Measurements from ENCODE around the gene DLEC1. TPM values are rescaled to one million over a fixed set of nuclear protein-coding genes. Genes with fewer than 3 reads are reported as not detected.

The DLEC1 gene
- total RNA-seq, 2 donors from 2014 or later: 0.52 to 0.56 TPM

GRCh38 chr3:38017445-38018295 lies 21.3 kb upstream of the DLEC1 start:
- TF ChIP-seq CTCF (IDR thresholded peaks at IDR 0.05): no peak
- Histone ChIP-seq H3K27ac (no peak overlapping the region), H3K36me3 (peaks cover 7% of the 10 kb centered on the region), H3K9me3 (no peaks in the 10 kb centered on the region), H3K4me3 (no peak overlapping the region), H3K27me3 (no peaks in the 10 kb centered on the region), H3K4me1 (no peaks in the 10 kb centered on the region), H3K9ac (ENCODE audit: low read depth in 2 of 2, low read length in 2 of 2) (no peak overlapping the region)
- intact Hi-C loops (cut with DNase I): no loop called here
- no peak for DNase-seq

- no peak for TF ChIP-seq CTCF (IDR thresholded peaks at IDR 0.05)
- Histone ChIP-seq H3K9me3 (no peaks in the 10 kb centered on the region), H3K4me3 (no peak overlapping the region), H3K27me3 (no peaks in the 10 kb centered on the region), H3K27ac (no peak overlapping the region), H3K4me1 (no peaks in the 10 kb centered on the region), H3K36me3 (peaks cover 7% of the 10 kb centered on the region), H3K9ac (ENCODE audit: low read depth in 2 of 2, low read length in 2 of 2) (no peak overlapping the region)
- no peak for DNase-seq
- intact Hi-C loops (cut with DNase I): no loop called here
These were observed 20.4 kb upstream of the DLEC1 start for GRCh38 chr3:38018296-38019266.

- H3K27me3 ChIP-seq: no peaks in the 10 kb centered on the region
- TF ChIP-seq CTCF (IDR thresholded peaks at IDR 0.05): no peak
- H3K4me1 ChIP-seq: no peaks in the 10 kb centered on the region
- H3K27ac ChIP-seq: no peak overlapping the region
- intact Hi-C loops (cut with DNase I): no loop called here
- H3K4me3 ChIP-seq: no peak overlapping the region
- peaks cover 7% of the 10 kb centered on the region for H3K36me3 ChIP-seq
- H3K9me3 ChIP-seq: no peaks in the 10 kb centered on the region
- no peak for DNase-seq
- no peak overlapping the region for H3K9ac ChIP-seq (ENCODE audit: low read depth in 2 of 2, low read length in 2 of 2)
These were observed 19.2 kb upstream of the DLEC1 start for GRCh38 chr3:38019658-38020341.

GRCh38 chr3:38020342-38020726 lies 18.7 kb upstream of the DLEC1 start:
- H3K4me3 ChIP-seq: no peak overlapping the region
- peaks cover under 1% of the 10 kb centered on the region for H3K4me1 ChIP-seq
- H3K27me3 ChIP-seq: no peaks in the 10 kb centered on the region
- no peak for TF ChIP-seq CTCF (IDR thresholded peaks at IDR 0.05)
- no peaks in the 10 kb centered on the region for H3K9me3 ChIP-seq
- no peak overlapping the region for H3K27ac ChIP-seq
- peaks cover 7% of the 10 kb centered on the region for H3K36me3 ChIP-seq
- intact Hi-C loops (cut with DNase I): no loop called here
- no peak overlapping the region for H3K9ac ChIP-seq (ENCODE audit: low read depth in 2 of 2, low read length in 2 of 2)
- DNase-seq: no peak

GRCh38 chr3:38021196-38021595 lies 17.8 kb upstream of the DLEC1 start:
- Histone ChIP-seq H3K36me3 (peaks cover 7% of the 10 kb centered on the region), H3K4me3 (no peak overlapping the region), H3K27ac (no peak overlapping the region), H3K27me3 (no peaks in the 10 kb centered on the region), H3K4me1 (peaks cover 6% of the 10 kb centered on the region), H3K9me3 (no peaks in the 10 kb centered on the region), H3K9ac (ENCODE audit: low read depth in 2 of 2, low read length in 2 of 2) (no peak overlapping the region)
- no peak for DNase-seq
- no peak for TF ChIP-seq CTCF (IDR thresholded peaks at IDR 0.05)
- intact Hi-C loops (cut with DNase I): no loop called here
